AG09319 (cell line): ENCODE results near the gene GRIN2A.

ENCODE experiments used
- DNase-seq: peaks from one replicate; pipeline ENCODE4 v3.0.0-alpha.2; 2010; ENCODE audit warnings: low read depth; ENCODE audit errors: extremely low read depth
- TF ChIP-seq, protein P1 (sequence below): IDR thresholded peaks from 2 replicates; pipeline ENCODE4 v1.5.1; 2011; ENCODE audit warnings: low read depth, mild to moderate bottlenecking, inconsistent platforms, low read length, moderate library complexity

Gene GRIN2A

DNA sequence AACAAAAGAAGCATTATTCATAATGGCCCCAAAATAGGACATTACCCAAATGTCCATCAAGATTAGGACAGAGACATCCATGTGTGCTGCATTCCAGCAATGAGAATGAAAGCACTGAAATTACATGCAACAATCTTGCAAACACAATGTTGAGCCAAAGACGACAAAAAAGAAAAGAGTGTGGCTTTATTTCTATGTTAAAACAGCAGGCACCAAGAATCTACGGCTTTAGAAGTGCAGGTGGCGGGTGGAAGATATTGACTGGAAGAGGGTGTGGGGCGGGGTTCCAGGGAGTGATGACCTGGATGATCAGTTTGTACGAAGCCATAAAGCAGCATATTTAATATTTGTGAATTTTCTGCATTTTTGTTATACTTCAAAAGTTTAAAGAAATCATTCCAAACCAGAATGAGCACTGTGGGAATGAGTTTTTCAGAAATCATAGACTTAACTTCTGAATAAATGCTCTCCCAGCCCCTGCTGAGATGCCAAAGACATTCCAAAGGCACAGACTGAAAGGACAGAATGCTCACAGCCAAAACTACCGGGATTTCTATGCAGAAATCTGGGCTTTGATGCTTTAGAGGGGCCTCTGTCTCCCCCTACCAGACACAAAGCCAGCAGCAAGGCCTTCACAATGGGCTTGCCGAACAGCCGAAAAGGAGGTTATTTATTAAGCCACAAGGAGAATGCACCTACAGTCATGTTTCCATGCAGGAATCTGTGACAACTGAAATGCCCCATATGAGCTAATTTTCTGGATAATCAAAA lies 361.6 kb downstream of the GRIN2A start:
- DNase-seq: no peak
- TF ChIP-seq, protein P1, sequence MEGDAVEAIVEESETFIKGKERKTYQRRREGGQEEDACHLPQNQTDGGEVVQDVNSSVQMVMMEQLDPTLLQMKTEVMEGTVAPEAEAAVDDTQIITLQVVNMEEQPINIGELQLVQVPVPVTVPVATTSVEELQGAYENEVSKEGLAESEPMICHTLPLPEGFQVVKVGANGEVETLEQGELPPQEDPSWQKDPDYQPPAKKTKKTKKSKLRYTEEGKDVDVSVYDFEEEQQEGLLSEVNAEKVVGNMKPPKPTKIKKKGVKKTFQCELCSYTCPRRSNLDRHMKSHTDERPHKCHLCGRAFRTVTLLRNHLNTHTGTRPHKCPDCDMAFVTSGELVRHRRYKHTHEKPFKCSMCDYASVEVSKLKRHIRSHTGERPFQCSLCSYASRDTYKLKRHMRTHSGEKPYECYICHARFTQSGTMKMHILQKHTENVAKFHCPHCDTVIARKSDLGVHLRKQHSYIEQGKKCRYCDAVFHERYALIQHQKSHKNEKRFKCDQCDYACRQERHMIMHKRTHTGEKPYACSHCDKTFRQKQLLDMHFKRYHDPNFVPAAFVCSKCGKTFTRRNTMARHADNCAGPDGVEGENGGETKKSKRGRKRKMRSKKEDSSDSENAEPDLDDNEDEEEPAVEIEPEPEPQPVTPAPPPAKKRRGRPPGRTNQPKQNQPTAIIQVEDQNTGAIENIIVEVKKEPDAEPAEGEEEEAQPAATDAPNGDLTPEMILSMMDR: no peak

DNA sequence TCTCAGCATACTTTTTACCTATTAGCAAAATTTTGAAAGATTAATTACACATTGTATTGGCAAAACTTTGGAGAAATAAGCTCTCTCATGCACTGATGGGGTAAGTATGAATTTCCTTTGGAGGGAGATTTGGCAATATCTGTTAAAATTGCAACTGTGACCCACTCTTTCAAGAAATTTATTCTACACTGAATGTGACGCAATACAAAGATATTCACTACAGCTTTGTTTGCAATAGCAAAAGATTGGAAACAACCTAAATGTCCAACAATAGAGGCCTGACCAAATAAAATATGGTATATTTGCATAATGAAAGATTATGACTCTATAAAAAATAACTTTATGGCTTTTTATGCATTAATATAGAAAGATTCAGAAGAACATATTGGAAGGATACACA lies 363.5 kb downstream of the GRIN2A start:
- TF ChIP-seq, protein P1: no peak
- DNase-seq: no peak

DNA sequence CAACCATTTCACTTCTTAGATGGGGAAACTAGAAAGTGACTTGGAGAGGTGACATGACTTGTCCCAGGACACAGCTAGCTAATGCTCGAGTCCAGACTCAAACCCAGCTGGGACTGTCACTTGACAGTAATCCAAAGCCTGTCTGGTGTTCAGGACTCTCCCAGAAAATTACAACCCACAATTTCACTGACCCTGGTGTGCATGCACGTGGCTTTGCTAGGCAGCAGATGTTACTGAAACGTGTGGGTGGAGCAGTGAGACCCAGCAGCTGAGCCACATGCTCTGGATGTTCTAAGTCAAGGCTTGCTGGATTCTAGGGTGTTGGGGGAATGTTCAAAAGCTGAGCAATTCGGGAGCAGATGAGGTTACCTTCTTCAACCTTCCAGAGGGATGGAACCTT lies 364.6 kb downstream of the GRIN2A start:
- no peak for DNase-seq
- TF ChIP-seq, protein P1: no peak

DNA sequence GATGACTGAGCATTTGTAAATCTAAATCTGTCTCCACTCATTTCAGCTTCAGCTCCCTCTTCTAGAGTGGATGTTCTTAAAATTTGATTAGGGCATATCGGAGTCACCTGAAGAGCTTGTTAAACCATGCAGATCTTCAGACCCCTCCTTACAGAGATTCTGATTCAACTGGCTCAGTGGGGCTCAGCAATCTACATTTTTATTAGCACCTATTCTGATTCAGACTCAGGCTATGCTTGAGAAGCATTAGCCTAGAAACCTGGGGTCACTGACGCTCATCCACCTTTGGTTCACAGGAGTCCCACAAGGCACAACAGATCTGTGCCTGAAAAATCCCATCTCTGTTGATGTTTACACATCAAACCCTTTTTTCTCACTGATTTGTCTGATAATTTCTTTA lies 365.6 kb downstream of the GRIN2A start:
- DNase-seq: no peak
- TF ChIP-seq, protein P1: no peak

DNA sequence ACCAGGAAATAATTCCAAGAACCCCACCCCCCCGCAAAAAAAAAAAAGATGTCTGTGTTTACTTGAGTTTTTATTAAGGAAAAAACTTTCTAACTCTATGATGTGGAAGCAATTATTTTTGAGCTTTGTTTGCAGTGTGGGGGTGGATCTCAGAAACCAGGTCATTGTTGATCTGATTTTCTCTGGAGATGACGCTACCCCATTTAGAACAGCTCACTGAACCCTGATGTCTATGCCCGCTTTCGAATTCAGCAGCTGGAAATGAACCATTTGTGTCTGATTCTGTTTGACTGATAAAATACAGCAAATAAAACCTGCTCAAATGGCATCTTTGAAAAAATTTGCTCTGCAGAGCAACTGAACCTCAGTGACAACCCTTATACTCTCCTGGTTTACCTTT lies 368.6 kb downstream of the GRIN2A start:
- DNase-seq: no peak
- TF ChIP-seq, protein P1: no peak

DNA sequence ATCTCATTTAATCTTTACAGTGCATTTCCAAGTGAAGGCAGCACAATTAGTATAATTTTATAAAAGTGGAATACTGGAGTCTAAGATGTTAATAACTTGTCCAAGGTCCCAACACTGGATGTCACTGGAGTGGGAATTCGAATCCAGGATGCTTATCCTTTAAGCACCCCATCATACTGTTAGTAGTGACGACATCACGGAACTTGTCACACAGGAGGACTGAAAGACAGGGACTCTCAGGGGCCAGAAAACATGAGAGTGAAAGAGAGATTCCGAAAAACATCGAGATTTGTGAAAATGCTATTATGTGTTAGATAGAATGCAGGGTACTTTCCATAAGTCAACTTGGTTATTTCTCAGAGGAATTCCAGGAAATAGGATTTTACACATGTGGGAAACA lies 374.0 kb downstream of the GRIN2A start:
- TF ChIP-seq, protein P1: no peak
- DNase-seq: no peak

DNA sequence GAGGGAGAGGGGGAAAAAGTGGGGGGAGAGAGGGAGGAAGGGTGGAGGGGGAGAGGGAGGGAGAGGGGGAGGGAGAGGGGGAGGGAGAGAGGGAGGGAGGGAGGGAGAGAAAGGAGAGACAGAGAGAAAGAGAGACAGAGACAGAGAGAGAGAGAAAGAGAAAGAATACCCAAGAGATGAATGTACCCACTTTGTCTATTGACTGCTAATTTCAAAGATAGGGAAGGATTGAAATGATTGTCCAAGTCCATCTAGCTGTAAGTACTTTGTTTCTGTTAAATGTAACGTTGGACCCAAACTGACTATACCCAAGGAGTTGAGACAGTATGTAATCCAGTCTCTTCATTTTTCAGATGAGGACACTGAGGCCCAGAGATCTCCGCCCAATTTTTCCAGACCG lies 374.9 kb downstream of the GRIN2A start:
- no peak for DNase-seq
- TF ChIP-seq, protein P1: no peak
